ENCODE results near the gene NARF. TPM values are rescaled to one million over a fixed set of nuclear protein-coding genes. Genes with fewer than 3 reads are reported as not detected.

NARF gene
- total RNA-seq, 1 donor from 2014 or later, result 40.0 TPM

- Histone ChIP-seq H3K36me3 (ENCODE audit: control insufficient read depth, insufficient read depth, low read length) (peaks cover 3% of the 10 kb centered on the region), H3K27me3 (ENCODE audit: control insufficient read depth, insufficient read depth, low read length) (no peaks in the 10 kb centered on the region), H3K4me3 (ENCODE audit: low read depth, low read length) (no peak overlapping the region)
- DNase-seq (ENCODE audit: low read depth), result peak; percentile 84
- FAIRE-seq, result no peak
- TF ChIP-seq CTCF (IDR thresholded peaks at IDR 0.05; ENCODE audit: insufficient read depth, low read length, severe bottlenecking), result no peak
These were observed 34.2 kb downstream of the NARF start for GRCh38 chr17:82492643-82493225.

- Histone ChIP-seq H3K27me3 (ENCODE audit: control insufficient read depth, insufficient read depth, low read length) (no peaks in the 10 kb centered on the region), H3K4me3 (ENCODE audit: low read depth, low read length) (no peak overlapping the region), H3K36me3 (ENCODE audit: control insufficient read depth, insufficient read depth, low read length) (no peaks in the 10 kb centered on the region)
- FAIRE-seq (no peak), DNase-seq (ENCODE audit: low read depth) (peak; percentile 64)
- peak; percentile 4 for TF ChIP-seq CTCF (IDR thresholded peaks at IDR 0.05; ENCODE audit: insufficient read depth, low read length, severe bottlenecking)
These were observed 34.8 kb downstream of the NARF start for GRCh38 chr17:82493226-82493781.

- Histone ChIP-seq H3K36me3 (ENCODE audit: control insufficient read depth, insufficient read depth, low read length) (no peaks in the 10 kb centered on the region), H3K27me3 (ENCODE audit: control insufficient read depth, insufficient read depth, low read length) (no peaks in the 10 kb centered on the region), H3K4me3 (ENCODE audit: low read depth, low read length) (no peak overlapping the region)
- DNase-seq (ENCODE audit: low read depth) (peak; percentile 77), FAIRE-seq (no peak)
- peak; percentile 92 for TF ChIP-seq CTCF (IDR thresholded peaks at IDR 0.05; ENCODE audit: insufficient read depth, low read length, severe bottlenecking)
These were observed 35.9 kb downstream of the NARF start for GRCh38 chr17:82494236-82495055.

GRCh38 chr17:82495844-82496528 lies 37.4 kb downstream of the NARF start:
- no peak for FAIRE-seq
- Histone ChIP-seq H3K36me3 (ENCODE audit: control insufficient read depth, insufficient read depth, low read length) (no peaks in the 10 kb centered on the region), H3K4me3 (ENCODE audit: low read depth, low read length) (no peak overlapping the region), H3K27me3 (ENCODE audit: control insufficient read depth, insufficient read depth, low read length) (no peaks in the 10 kb centered on the region)
- TF ChIP-seq CTCF (IDR thresholded peaks at IDR 0.05; ENCODE audit: insufficient read depth, low read length, severe bottlenecking), result no peak
- peak; percentile 92 for DNase-seq (ENCODE audit: low read depth)

GRCh38 chr17:82496529-82497434 lies 38.2 kb downstream of the NARF start:
- Histone ChIP-seq H3K36me3 (ENCODE audit: control insufficient read depth, insufficient read depth, low read length) (no peaks in the 10 kb centered on the region), H3K4me3 (ENCODE audit: low read depth, low read length) (peak overlapping the region; percentile 41), H3K27me3 (ENCODE audit: control insufficient read depth, insufficient read depth, low read length) (no peaks in the 10 kb centered on the region)
- DNase-seq (ENCODE audit: low read depth), result peak; percentile 78
- no peak for FAIRE-seq
- TF ChIP-seq CTCF (IDR thresholded peaks at IDR 0.05; ENCODE audit: insufficient read depth, low read length, severe bottlenecking), result no peak
